Amniotic epithelial cell (primary cell): ENCODE data around the gene RNASE11.
"Not testable (repeated sequence)": the region's sequence is repeated elsewhere in the genome, so short reads cannot be mapped to it uniquely, and the experiment has no call there.

Experiments
- DNase-seq: peaks from one replicate; pipeline ENCODE4 v3.0.0-alpha.2; 2010; ENCODE audit warnings: low read depth

Gene RNASE11

DNA sequence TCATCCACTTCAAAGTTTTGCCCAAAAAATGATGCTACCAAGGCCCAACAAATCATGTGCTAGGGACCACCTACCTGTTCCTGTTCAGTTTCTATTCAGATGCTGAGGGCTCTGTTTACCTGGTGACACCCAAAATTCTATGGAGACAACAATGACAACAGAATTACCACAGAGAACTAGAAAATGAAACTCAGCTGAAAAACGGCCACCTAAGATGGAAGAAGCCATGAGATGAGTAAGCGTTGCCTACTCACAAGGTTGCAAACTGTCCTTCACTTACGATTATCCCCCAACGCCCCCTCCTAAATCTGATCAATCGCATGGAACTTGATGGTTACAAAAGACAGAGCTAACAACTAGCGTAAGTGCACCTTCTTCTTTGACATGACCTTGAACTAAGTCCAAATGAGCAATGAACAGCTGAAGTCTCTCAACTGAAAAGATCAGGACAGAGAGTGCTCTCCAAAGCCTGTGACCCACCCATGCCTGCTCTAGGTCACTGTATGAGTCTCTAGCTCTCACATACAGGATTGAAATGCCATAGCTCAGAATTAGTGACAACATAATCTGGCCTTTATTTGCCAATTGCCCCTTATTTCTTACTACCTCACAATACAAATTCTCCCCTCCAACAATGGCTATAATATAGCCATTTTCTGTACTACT lies at the start of gene RNASE11:
RNASE11 (minus strand) TSS at position 513 of the 666 bp plus-strand sequence.
- DNase-seq, result no peak

DNA sequence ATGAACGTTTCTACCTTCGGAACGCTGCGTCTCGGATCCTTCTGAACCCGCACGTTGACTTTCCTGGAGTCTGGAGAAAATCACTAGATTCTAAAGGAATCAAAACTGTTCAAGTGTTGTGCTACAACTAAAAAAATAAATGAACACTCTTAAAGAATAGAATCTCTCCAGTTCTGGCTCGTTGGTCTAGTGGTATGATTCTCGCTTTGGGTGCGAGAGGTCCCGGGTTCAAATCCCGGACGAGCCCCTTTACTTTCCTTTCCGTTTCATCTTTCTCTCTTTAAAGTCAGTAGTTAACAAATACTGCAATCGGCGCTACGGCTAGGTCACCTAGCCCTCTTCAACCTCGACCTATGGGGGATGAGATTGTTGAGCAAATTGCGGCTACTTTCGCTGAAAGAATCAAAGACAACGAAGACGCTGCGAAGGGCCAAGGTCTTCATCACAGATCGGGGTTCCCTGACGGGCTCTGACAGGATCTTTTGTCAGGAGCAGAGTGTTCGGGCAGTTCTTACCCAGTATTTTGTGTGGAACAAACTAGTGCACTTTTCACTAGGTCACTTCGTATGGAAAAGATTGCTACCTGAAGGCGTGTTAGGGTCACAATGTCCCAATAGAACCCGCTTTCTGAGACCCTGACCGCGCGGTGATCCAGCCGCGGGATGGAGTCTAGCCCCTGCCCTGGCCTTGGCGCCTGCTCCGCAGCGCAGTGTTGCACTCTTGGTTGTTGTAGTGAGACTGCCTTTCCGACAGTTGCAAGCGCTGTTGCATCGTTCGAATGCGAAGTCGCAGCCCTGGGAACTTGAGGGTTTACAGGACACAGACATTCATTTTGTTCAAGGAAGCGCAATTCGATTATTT lies 45.3 kb upstream of the RNASE11 start:
- peak; percentile 83 for DNase-seq

DNA sequence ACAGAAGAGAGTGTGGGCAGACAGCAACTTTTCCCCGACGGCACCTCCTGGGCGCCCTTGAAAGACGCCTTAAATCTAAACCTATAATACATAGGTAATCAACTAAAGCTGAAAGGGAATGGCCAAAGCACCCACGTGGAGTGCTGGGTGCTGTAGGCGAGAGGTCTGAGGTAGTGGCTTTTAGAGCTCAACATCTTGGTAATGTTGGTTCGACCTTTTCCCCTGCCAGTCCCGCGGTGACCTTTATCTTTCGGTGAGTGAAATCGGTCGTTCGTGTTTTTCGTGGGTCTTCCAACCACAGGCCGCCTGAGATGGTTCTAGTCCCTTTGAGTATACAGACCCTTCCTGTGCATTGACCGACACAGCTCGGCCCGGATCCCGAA lies 44.6 kb upstream of the RNASE11 start:
- DNase-seq, result peak; percentile 2

DNA sequence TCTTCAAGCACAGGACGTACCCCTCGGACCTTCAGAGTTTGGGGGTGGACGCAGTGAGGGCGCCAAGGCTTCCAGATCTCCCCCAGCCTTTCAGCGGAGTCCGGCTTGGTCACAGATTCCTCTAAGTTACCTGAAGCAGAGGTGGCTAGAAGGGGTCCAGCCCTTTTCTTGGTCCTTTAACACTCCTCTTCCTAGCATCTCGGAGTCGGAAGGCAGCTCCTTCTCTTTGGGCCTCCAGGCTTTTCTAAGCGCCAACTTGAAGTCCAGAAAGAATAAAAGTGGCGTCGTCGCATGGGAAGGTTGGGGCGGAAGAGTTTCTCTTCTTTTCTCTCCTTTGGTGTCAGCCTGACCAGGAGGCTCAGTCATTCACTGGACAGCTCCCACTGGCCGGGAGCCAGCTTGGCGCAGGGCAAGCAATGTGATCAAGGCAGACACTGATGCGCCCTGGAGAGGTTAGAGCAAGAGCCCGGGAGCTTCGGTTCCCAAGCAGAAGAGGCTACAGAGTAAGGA lies 44.1 kb upstream of the RNASE11 start:
- DNase-seq, result peak; percentile 61

DNA sequence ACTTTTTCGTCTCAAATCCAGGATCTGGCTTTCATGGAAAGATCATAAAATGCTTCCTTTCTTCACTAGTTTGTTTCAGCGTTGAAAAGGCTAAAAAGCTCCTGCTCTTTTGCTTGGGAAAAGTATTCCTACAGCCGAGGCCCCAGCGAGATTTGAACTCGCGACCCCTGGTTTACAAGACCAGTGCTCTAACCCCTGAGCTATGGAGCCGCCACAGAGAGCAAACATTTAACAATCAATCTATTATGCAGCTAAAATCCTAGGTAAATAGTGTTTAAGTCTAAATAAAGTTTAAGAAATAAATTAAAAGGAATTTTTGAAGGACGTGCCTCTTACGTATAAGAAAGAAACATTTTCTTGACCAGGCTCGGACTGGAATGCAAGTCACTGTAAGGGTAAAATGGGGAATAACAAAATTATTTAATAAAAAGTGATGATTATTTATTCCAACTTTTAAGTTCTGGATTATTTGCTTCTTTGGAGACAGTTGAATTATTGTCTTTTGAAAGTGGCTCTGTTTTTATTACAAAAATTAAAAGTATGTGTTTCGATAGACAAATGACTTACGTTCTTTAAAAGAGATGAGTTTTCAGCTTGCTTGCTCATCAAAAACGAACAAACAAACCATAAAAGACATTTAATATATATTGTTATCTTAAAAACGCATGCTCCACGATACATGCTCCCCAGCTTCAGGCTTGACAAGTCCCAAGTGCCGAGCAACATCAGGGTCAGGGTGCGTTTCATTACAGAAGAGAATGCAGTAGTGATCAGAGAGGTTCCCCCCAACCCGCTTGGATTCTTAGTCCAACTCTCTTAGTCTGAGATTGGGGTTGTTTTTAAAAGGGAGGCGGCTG lies 43.5 kb upstream of the RNASE11 start:
- DNase-seq, result peak; percentile 47

DNA sequence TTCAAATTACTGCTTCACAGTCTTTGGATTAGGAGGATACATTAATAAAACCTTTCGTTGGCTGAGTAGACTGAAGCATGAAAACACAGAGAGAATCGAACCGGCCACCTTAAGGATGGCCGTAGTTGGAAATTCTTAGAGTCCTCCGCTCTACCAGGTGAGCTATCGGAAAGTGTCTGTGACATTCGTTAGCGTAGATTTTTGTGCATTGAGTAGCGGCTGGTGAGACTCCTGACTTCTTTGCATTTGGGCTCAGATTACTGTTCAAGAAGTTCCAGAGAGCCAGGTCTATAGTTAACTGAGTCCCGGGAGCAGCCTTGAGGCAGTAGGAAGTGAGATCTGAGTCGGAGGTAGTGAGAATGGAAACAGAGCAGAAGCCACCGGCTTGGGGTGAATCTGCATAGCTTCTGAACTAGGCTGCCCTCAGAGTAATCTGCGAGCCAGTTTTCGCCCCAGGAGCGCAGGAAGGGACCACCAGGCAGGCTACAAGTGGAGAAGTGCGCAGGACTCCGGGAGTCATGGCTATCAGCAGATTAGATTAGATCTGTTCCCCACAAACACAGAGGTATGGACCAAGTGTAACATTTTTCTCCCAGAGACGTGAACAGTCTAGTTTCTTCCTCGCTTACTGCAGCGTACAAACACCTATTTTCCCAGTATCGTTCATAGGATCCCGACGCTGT lies 42.7 kb upstream of the RNASE11 start:
- DNase-seq, result peak; percentile 9

DNA sequence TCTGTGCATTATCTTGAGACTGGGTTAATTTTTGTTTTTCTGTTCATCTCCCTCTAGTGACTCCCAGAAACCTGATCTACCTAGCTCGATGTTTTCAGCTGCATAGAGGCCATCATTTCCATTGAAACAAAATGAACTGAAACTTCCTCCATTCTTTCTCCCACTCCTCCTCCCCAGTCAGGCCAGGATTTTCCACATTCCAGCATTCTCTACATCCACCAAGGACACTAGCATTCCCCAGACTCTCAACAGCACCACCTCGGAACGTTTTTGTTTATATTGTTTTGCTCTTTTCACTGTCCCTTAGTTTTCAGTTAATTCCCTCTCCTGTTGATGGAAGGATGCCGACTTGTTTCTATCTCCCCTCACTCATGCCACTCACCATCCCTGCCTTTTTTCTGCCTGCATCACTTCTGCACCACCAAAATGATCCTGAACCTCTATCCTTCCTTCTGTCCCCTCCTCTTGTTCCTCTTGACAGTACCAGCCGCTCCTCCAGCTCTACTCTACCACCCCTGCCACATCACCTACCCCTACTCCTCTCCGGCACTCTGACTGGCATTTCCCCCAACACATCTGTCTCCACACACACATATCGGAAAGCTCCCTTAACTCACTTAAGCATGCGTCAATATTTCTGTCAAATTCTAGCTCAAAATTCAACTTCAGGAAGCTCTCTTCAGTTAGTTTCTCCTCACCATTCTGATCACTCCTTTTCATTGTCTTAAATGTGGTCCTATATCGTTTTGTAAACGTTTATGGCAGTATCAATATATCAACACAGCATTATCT lies 40.5 kb upstream of the RNASE11 start:
- no peak for DNase-seq

DNA sequence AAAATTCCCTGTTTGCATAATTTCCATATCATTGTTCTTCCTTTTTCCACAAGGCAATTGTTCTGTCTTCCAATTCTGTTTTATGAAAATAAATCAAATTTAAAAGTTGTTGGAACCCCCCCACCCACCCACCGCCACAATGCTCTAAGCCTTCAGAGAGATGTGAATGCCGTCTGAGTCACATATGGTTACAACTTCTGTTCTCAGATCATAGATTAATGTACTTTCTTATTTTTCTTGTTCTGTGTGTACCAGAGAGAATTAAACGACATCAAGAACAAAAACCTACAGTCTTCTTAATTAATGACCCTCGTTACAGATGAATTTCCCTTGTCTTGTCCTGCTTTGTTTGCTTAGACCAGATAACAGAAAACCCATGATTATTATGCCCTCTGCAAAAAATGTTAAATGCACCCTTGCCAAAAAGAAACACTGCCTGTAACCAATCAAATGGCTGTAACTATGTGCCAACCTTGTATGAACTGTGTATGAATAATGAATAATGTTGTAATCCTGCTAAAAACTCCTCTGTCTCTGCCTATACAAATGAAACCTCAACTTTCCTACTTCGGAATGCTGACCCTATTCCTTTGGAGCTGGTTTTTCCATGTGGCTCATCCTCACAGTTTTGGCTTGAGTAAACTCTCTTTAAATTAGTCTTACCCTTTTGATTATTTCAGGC lies 39.7 kb upstream of the RNASE11 start:
- DNase-seq, result peak; percentile 9

DNA sequence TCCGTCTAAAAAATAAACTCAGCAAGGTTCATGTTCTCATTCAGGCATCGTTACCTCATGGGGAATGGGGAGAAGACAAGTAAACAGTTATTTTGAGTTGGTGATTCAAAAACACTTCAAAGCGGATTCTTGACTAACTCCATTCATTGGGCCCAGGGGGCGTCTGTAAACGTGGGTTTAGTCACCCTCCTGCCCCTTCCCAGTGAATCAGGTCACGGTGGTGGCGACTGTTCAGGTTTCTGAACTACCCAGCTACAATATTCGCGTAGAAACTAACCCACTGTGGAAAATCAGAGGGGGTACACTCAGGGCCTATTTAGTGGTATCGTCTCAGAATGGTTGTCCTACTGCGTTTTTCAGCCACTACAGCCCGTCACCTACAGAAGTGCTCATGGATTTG lies 38.5 kb upstream of the RNASE11 start:
- no peak for DNase-seq

DNA sequence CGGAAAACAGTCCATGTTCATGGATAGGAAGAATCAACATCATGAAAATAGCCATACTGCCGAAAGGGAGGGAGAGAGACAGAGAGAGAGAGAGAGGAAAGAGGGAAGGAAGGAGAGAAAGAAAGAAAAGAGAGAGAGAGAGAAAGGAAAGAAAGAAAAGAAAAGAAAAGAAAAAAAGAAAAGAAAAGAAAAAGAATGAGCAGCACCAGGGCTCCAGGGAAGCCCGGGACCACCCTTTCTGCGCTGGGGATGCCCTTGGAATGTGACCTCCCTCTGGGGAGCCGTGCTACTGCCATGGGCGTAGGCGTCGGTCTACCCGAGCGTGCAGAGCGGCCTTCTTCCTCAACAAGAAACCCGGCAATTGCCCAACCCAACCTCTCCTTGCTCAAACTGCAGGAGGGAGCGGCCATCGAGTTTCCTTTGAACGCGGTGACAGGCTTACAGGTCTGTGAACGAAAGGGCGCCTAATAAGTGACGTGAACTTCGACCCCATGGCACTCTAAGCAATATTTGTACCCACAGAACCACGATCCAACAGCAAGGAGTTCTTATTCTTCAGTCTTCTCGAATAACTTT lies 36.8 kb upstream of the RNASE11 start:
- DNase-seq, result peak; percentile 54

DNA sequence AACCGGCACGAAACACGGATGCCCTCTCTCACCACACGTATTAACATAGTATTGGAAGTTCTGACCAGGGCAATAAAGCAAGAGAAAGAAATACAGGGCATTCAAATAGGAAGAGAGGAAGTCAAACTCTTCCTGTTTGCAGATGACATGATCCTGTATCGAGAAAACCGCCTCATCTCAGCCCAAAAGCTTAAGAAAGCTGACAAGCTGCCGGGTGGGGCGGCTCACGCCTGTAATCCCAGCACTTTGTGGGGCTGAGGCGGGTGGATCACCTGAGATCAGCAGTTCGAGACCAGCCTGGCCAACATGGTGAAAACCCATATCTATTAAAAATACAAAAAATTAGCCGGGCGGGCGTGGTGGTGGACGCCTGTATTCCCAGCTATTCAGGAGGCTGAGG lies 36.0 kb upstream of the RNASE11 start:
- DNase-seq, result no peak

DNA sequence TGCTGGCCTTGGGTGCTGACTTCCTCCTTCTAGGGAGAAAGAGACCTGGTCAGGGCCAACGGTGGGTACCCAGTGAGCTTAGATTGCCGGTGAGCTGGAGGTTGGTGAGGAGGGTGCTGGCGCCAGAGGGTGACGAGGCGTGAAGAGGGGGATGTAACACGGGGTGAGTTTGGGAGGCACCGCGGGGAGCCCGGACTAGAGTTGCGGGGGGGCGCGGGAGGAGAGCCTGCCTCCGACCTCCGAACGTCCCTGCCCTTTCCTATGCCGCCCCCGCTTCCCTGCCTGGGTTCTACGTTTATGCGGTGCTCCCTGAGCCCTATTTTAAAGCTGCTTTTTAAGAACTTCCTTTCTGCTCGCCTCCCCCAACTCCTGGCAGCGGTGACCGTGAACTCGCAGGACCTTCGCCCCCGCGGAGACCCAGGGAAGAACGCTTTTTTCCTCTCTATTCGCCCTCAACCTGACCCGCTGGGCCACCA lies 35.1 kb upstream of the RNASE11 start:
- DNase-seq, result no peak

DNA sequence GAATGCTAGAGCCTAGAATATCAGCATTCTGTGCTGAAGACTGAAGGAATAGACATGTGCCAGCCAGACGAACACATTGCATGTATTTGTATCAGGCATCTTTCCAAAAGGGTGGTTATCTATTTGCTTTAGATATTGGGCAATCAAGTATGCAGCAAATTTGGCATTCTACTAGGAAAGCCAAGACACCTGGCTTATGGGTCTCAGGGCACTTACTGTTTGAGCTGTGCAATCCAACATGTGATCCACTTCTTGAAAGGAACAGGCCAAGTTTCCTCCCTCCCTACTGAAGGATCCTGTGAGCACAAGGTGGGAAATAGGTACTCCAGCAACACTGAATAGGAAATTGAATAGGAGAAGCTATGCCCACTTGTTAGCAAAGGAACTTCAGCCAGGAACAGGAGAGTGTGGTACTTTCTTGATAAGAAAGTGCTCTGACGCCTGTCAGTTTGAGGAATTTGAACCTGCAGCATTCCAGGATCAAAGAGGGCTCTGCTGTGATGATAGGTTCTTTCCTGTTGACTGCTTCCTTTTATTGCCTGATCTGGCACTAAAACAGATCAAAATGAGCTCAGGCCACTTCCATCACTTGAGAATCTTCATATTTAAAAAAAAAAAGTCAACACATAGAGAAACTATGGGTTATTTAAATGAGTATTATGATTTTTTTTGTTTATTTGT lies 33.1 kb upstream of the RNASE11 start:
- DNase-seq, result no peak

DNA sequence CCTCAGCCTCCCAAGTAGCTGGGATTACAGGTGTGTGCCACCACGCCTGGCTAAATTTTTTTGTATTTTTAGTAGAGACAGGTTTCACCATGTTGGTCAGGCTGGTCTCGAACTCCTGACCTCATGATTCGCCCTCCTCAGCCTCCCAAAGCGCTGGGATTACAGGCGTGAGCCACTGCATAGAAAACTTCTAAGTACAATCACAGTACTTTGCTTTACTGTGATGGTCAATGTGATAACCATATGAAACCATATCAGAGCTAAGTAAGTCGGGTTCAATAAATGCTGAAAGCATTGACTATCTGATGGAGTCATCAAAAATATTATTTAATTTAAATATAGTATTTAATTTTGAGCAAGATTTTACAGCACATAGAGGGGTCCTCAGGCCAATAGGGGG lies 31.9 kb upstream of the RNASE11 start:
- not testable (repeated sequence) for DNase-seq

DNA sequence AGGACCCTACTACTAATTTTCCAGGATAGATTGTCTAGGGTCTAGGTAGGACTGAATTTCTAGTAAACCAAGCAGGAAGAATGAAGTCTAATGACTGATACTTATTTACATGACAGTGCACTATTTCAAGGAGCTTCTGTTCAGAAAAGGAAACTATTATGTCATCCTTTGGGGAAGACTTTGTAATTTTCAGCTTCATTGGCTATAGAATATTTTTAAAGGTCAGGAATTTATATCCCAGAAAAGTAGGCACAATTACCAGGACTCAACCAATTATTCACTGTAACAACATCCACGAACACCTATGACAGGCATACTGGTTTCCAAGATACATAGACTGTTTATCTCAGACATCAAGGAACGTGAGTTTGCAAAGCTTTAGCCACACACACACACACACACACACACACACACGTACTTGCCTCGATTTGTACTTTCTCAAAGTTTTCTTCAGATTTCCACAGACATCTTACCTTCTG lies 30.5 kb upstream of the RNASE11 start:
- no peak for DNase-seq

DNA sequence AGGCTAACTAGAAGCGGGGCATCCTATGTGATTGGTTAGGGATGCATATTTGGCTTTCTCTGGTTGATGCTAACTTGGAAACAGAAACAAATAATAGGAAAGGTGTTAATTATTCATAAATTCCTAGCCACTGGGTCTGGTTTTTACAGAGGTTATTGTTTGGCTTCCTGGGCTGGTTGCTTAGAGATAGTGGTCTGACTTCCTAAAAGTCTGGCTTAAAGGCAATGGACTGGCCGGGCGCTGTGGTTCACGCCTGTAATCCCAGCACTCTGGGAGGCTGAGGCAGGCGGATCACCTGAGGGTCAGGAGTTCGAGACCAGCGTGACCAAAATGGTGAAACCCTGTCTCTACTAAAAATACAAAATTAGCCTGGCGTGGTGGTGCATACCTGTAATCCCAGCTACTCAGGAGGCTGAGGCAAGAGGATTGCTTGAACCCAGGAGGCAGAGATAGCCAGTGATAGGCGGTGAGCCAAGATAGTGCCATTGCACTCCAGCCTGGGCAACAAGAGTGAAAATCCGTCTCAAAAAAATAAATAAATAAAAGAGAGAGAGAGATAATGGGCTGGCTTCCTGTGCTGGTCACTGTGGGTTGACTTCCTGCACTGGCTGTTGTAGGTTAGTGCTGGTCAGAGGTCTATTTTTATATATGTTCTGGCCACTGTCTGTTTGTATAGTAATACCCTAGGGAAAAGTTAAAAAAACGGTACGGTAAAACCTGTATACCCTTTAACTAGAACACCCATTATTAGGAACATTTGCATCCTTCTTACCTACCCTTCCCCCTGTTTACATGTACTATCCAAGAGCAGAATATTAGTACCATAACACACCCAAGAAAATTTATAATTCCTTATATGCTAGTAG lies 29.6 kb upstream of the RNASE11 start:
- no peak for DNase-seq

DNA sequence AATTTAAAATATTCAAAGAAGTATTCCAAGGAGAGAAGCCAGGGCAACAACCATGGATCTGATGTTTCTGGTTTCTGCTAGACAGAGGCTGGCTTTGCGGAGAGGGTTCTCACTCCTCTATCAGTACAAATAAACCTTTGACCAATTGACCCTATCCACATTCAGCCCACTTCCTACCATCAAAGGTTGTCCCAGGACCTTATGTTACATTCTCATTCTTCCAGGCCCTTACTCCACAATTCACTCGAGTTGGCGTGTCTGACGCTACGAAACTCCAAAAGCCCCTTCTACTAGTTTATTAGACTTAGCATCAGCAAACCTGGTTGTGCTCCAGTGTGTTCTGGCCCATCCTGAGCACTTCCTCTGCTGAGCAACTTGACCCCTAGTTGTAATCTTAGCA lies 28.2 kb upstream of the RNASE11 start:
- no peak for DNase-seq
